Measurements from ENCODE around the gene TESPA1.
"Not testable (repeated sequence)": the region's sequence is repeated elsewhere in the genome, so short reads cannot be mapped to it uniquely, and the experiment has no call there.

TESPA1 gene

DNA sequence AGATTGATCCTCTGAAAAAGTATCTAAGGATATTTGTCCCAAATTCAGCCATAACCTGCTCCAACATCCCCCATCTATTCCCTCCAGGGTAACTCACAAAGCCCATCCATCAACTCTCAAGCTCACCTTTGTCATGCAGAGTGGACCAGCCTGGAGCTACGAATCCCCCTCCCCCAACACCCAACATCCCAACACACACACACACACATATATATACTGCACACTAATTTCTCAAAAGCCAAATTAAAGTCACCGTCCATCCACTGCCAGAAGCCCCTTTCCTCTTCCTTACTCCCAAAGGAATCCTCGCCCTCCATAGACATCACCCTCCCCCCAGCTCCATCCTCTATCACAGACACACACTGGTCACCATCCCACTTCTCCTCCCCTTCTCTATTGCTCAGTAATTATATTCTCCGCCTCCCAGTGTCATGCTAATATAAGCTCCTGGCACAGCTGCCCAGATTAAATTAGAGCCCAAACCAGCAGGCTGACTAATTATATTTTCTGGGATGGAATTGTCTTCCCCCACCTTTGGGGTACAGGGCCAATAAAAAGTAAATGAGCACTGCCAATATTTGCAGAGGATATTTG lies 13.5 kb upstream of the TESPA1 start:
- Histone ChIP-seq H3K9ac (ENCODE audit: low read depth in 1 of 2, low read length in 2 of 2) (no peak overlapping the region), H3K4me3 (ENCODE audit: low read depth in 1 of 2, low read length in 2 of 2) (no peak overlapping the region), H3K27ac (ENCODE audit: low read depth, low read length) (no peak overlapping the region), H3K27me3 (ENCODE audit: control insufficient read depth in 1 of 2, insufficient read depth in 2 of 2, low read length in 2 of 2) (no peaks in the 10 kb centered on the region), H3K9me3 (ENCODE audit: control insufficient read depth in 1 of 2, low read length in 2 of 2) (no peaks in the 10 kb centered on the region), H3K36me3 (ENCODE audit: control insufficient read depth in 1 of 2, insufficient read depth in 2 of 2, low read length in 2 of 2) (no peaks in the 10 kb centered on the region), H3K4me1 (ENCODE audit: control insufficient read depth in 1 of 2, insufficient read depth in 2 of 2, low read length in 2 of 2) (no peaks in the 10 kb centered on the region)

DNA sequence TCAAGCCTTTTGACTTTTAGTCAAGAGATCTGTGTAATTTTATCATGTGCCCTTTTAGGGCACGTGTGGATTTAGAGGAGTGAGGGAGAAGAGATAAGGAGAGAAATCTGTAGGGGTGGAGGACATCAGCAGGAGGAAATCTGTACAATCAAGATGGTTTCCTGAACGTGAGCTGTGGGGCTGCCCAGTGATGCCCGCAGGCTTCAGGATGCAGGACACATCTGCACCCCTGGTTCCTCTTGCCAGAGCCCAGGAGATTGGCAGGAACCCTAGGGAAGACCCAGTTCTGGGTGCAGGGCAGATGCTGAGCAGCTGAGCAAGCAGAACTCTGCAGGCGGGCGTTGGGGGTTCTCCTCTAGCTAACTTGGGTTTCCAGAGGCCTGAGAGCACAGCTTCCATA lies 11.6 kb upstream of the TESPA1 start:
- H3K36me3 ChIP-seq (ENCODE audit: control insufficient read depth in 1 of 2, insufficient read depth in 2 of 2, low read length in 2 of 2) = no peaks in the 10 kb centered on the region
- no peak overlapping the region for H3K9ac ChIP-seq (ENCODE audit: low read depth in 1 of 2, low read length in 2 of 2)
- no peaks in the 10 kb centered on the region for H3K4me1 ChIP-seq (ENCODE audit: control insufficient read depth in 1 of 2, insufficient read depth in 2 of 2, low read length in 2 of 2)
- H3K4me3 ChIP-seq (ENCODE audit: low read depth in 1 of 2, low read length in 2 of 2) = no peak overlapping the region
- H3K27ac ChIP-seq (ENCODE audit: low read depth, low read length) = no peak overlapping the region
- H3K9me3 ChIP-seq (ENCODE audit: control insufficient read depth in 1 of 2, low read length in 2 of 2) = no peaks in the 10 kb centered on the region
- no peaks in the 10 kb centered on the region for H3K27me3 ChIP-seq (ENCODE audit: control insufficient read depth in 1 of 2, insufficient read depth in 2 of 2, low read length in 2 of 2)

DNA sequence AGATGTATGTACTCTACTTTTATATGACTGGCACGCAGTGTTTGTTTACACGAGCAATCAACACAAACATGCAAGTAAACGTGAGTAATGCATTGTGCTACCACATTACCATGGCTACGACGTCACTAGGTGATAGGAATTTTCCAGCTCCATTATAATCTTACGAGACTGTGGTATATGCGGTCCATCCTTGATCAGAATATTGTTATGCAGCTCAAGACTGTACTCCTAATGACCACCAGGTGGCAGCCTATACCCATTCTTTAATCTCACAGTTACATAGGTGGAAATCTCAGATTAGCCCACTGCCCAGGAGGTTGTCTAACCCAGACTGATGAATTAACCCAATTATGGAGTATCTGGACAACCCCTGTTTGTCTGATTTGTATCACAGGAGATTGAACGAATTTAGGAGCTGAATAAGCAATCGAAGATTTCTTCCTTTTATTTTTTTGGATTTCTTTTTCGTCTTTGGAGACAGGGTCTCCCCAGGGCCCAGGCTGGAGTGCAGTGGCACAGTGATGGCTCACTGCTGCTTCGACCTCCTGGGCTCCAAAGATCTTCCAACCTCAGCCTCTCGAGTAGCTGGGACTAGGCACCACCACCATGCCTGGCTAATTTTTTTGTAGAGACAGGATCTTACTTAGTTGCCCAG lies 8.7 kb upstream of the TESPA1 start:
- H3K27me3 ChIP-seq (ENCODE audit: control insufficient read depth in 1 of 2, insufficient read depth in 2 of 2, low read length in 2 of 2) = no peaks in the 10 kb centered on the region
- no peaks in the 10 kb centered on the region for H3K36me3 ChIP-seq (ENCODE audit: control insufficient read depth in 1 of 2, insufficient read depth in 2 of 2, low read length in 2 of 2)
- H3K4me3 ChIP-seq (ENCODE audit: low read depth in 1 of 2, low read length in 2 of 2) = no peak overlapping the region
- H3K9ac ChIP-seq (ENCODE audit: low read depth in 1 of 2, low read length in 2 of 2) = no peak overlapping the region
- H3K9me3 ChIP-seq (ENCODE audit: control insufficient read depth in 1 of 2, low read length in 2 of 2) = no peaks in the 10 kb centered on the region
- no peaks in the 10 kb centered on the region for H3K4me1 ChIP-seq (ENCODE audit: control insufficient read depth in 1 of 2, insufficient read depth in 2 of 2, low read length in 2 of 2)
- H3K27ac ChIP-seq (ENCODE audit: low read depth, low read length) = no peak overlapping the region

DNA sequence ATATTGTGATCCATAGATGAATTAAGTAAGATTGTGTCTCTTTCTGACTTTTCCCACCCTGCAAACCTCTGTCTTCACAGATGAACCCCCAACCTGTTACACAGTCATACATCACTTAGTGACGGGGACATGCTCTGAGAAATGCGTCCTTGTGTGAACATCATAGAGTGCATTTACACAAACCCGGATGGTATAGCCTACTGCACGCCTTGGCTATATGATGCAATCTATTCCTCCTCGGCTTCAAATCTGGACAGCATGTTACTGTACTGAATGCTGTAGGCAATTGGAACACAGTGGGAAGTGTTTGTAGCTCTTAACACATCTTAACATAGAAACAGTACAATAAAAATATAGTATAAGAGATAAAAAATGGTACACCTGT lies 7.4 kb upstream of the TESPA1 start:
- no peak overlapping the region for H3K27ac ChIP-seq (ENCODE audit: low read depth, low read length)
- no peaks in the 10 kb centered on the region for H3K4me1 ChIP-seq (ENCODE audit: control insufficient read depth in 1 of 2, insufficient read depth in 2 of 2, low read length in 2 of 2)
- no peak overlapping the region for H3K4me3 ChIP-seq (ENCODE audit: low read depth in 1 of 2, low read length in 2 of 2)
- no peaks in the 10 kb centered on the region for H3K27me3 ChIP-seq (ENCODE audit: control insufficient read depth in 1 of 2, insufficient read depth in 2 of 2, low read length in 2 of 2)
- H3K9me3 ChIP-seq (ENCODE audit: control insufficient read depth in 1 of 2, low read length in 2 of 2) = no peaks in the 10 kb centered on the region
- no peak overlapping the region for H3K9ac ChIP-seq (ENCODE audit: low read depth in 1 of 2, low read length in 2 of 2)
- no peaks in the 10 kb centered on the region for H3K36me3 ChIP-seq (ENCODE audit: control insufficient read depth in 1 of 2, insufficient read depth in 2 of 2, low read length in 2 of 2)

DNA sequence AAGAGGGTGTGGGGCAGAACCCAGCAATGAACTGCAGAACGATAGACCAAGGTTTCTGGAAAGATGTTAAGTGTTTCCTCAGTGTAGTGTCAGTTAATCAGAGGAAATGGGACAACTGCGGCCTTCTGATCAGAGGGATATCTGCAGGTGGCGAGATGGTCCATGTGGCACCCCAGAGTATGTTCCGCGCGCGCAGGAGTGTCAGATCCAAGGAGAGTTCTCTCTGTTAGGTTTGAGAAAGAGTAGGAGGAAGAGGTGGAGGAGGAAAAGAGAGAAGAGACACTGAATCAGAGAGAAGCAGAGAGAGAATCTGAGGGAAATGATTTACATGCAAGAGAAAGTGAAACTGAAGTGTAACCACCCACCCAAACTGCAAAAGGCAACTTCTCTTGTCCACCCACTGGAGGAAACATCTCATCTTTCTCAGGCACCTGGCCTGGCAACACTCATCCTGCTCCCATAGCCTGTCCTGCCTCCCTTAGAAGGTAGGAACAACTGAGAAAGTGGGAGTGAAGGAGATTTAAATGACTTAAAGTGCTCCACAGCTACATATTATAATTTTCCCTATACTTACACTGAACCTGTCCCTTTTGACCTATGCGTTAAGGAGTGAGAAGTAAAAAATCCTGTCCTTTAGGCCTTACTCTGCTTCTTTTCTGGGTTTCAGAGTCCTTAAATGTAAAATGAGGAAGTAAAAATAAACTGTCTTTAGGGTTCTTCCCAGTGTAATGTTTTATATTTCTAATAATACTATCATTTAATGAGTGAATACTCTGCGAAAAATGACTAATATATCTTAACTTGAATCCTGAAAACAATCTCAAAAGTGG lies 6.8 kb upstream of the TESPA1 start:
- Histone ChIP-seq H3K27me3 (ENCODE audit: control insufficient read depth in 1 of 2, insufficient read depth in 2 of 2, low read length in 2 of 2) (no peaks in the 10 kb centered on the region), H3K9me3 (ENCODE audit: control insufficient read depth in 1 of 2, low read length in 2 of 2) (no peaks in the 10 kb centered on the region), H3K27ac (ENCODE audit: low read depth, low read length) (no peak overlapping the region), H3K36me3 (ENCODE audit: control insufficient read depth in 1 of 2, insufficient read depth in 2 of 2, low read length in 2 of 2) (no peaks in the 10 kb centered on the region), H3K4me1 (ENCODE audit: control insufficient read depth in 1 of 2, insufficient read depth in 2 of 2, low read length in 2 of 2) (no peaks in the 10 kb centered on the region), H3K9ac (ENCODE audit: low read depth in 1 of 2, low read length in 2 of 2) (no peak overlapping the region), H3K4me3 (ENCODE audit: low read depth in 1 of 2, low read length in 2 of 2) (peak overlapping the region in 1 of 2 donors; percentile 44)

DNA sequence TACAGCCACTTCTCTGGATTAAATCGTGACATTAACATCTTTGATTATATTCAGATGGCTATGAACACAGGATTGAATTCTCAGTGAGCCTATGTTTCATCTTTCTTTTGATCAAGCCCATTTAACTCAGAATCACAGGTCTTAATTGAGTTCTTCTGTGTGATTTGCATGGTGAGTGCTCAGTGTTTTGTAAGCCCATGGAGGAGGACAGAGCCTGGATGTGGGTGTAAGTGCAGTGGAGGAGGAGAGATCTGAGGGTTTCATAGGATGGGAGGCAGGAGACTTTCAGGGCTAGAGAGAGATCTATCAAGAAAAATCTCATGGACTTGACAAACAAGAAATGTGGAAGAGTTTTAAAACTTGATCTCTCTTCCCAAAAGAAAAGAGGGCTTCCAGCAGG lies 5.3 kb upstream of the TESPA1 start:
- H3K27me3 ChIP-seq (ENCODE audit: control insufficient read depth in 1 of 2, insufficient read depth in 2 of 2, low read length in 2 of 2) = no peaks in the 10 kb centered on the region
- H3K9me3 ChIP-seq (ENCODE audit: control insufficient read depth in 1 of 2, low read length in 2 of 2) = no peaks in the 10 kb centered on the region
- no peak overlapping the region for H3K27ac ChIP-seq (ENCODE audit: low read depth, low read length)
- no peaks in the 10 kb centered on the region for H3K36me3 ChIP-seq (ENCODE audit: control insufficient read depth in 1 of 2, insufficient read depth in 2 of 2, low read length in 2 of 2)
- no peaks in the 10 kb centered on the region for H3K4me1 ChIP-seq (ENCODE audit: control insufficient read depth in 1 of 2, insufficient read depth in 2 of 2, low read length in 2 of 2)
- H3K4me3 ChIP-seq (ENCODE audit: low read depth in 1 of 2, low read length in 2 of 2) = no peak overlapping the region
- no peak overlapping the region for H3K9ac ChIP-seq (ENCODE audit: low read depth in 1 of 2, low read length in 2 of 2)

DNA sequence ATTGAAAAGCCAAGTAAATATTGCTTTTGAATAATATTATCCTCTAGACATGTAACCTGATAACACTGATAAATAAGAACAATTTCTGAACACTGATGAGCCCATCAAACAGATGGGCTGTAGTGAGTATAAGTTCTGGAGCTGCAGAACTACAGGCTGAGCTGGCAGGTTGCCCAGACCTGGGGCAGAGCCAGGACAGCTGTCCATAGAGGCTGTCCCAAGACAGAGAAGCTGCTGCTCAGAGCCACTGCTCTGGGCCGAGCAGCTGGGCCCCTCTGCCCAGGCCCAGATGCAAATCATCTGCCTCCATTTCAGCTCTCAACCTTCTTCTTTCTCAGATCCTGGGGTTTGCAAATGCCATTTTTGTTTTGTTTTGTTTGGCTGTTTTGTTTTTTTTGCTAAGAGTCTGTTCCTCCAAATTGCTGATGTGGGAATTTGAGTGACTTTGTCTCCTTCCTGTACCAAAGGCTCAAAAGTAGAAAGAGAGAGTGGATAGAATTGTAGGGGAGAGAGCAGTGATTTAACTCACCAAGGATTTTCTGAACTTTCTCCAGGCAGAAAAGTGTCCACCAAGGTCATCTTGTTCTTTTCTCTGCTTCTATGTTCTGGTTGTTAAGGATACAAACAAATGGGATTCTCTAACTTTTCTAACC lies 4.0 kb upstream of the TESPA1 start:
- no peak overlapping the region for H3K9ac ChIP-seq (ENCODE audit: low read depth in 1 of 2, low read length in 2 of 2)
- H3K4me1 ChIP-seq (ENCODE audit: control insufficient read depth in 1 of 2, insufficient read depth in 2 of 2, low read length in 2 of 2) = no peaks in the 10 kb centered on the region
- no peaks in the 10 kb centered on the region for H3K36me3 ChIP-seq (ENCODE audit: control insufficient read depth in 1 of 2, insufficient read depth in 2 of 2, low read length in 2 of 2)
- no peak overlapping the region for H3K4me3 ChIP-seq (ENCODE audit: low read depth in 1 of 2, low read length in 2 of 2)
- H3K27ac ChIP-seq (ENCODE audit: low read depth, low read length) = no peak overlapping the region
- no peaks in the 10 kb centered on the region for H3K9me3 ChIP-seq (ENCODE audit: control insufficient read depth in 1 of 2, low read length in 2 of 2)
- no peaks in the 10 kb centered on the region for H3K27me3 ChIP-seq (ENCODE audit: control insufficient read depth in 1 of 2, insufficient read depth in 2 of 2, low read length in 2 of 2)

DNA sequence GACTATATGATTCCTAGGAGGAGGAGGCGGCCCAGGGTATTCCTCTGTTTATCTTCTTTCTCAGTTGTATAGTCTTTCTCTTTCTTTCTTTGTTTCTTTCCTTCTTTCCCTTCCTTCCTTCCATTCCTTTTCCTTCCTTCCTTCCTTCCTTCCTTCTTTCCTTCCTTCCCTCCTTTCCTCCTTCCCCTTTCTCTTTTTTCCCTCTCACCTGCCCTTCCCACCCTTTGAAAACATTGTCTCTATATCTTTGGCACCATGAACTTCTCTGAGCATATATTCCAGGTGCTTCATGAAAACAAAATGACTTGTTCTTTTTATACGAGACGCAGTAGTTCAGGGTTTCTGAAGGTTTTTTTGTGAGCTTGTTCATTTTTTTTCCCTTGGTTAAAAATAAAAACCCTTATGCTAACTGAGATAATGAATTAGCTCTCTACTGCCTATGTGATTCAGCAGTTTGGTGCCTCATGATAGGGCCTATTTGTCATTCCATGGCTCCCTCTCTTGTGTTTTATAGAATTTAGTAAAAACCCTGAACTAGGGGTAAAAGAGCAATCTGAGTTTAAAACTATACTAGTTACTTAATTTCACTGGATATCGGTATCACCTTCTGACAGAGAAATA lies 3.2 kb upstream of the TESPA1 start:
- Histone ChIP-seq H3K36me3 (ENCODE audit: control insufficient read depth in 1 of 2, insufficient read depth in 2 of 2, low read length in 2 of 2) (no peaks in the 10 kb centered on the region), H3K4me3 (ENCODE audit: low read depth in 1 of 2, low read length in 2 of 2) (no peak overlapping the region), H3K27me3 (ENCODE audit: control insufficient read depth in 1 of 2, insufficient read depth in 2 of 2, low read length in 2 of 2) (no peaks in the 10 kb centered on the region), H3K4me1 (ENCODE audit: control insufficient read depth in 1 of 2, insufficient read depth in 2 of 2, low read length in 2 of 2) (no peaks in the 10 kb centered on the region), H3K9me3 (ENCODE audit: control insufficient read depth in 1 of 2, low read length in 2 of 2) (no peaks in the 10 kb centered on the region), H3K27ac (ENCODE audit: low read depth, low read length) (no peak overlapping the region), H3K9ac (ENCODE audit: low read depth in 1 of 2, low read length in 2 of 2) (no peak overlapping the region)

DNA sequence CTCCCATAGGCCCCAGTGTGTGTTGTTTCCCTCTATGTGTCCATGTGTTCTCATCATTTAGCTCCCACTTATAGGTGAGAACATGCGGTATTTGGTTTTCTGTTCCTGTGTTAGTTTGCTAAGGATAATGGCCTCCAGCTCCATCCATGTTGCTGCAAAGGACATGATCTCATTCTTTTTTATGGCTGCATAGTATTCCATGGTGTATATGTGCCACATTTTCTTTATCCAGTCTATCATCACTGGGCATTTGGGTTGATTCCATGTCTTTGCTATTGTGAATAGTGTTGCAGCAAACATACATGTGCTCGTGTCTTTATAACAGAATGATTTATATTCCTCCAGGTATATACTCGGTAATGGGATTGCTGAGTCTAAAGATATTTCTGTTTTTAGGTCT lies 2.2 kb upstream of the TESPA1 start:
- H3K9ac ChIP-seq (ENCODE audit: low read depth in 1 of 2, low read length in 2 of 2); H3K27ac ChIP-seq (ENCODE audit: low read depth, low read length); H3K4me1 ChIP-seq (ENCODE audit: control insufficient read depth in 1 of 2, insufficient read depth in 2 of 2, low read length in 2 of 2); H3K27me3 ChIP-seq (ENCODE audit: control insufficient read depth in 1 of 2, insufficient read depth in 2 of 2, low read length in 2 of 2); H3K36me3 ChIP-seq (ENCODE audit: control insufficient read depth in 1 of 2, insufficient read depth in 2 of 2, low read length in 2 of 2); H3K9me3 ChIP-seq (ENCODE audit: control insufficient read depth in 1 of 2, low read length in 2 of 2); H3K4me3 ChIP-seq (ENCODE audit: low read depth in 1 of 2, low read length in 2 of 2): not testable (repeated sequence)
